HepG2 (cell line): Measurements from ENCODE around the gene UNC5A. TPM values are rescaled to one million over a fixed set of nuclear protein-coding genes. Genes with fewer than 3 reads are reported as not detected.

Source experiments
- ATAC-seq: fragments of 200-7000 bp; cut with Tn5 transposase; 3 replicates; pipeline ENCODE4 v1.9.1; 2020; ENCODE audit warnings: mild to moderate bottlenecking, moderate library complexity
- BruUV-seq: library from RNA; stranded (reverse); fragments of 400-500 nt; replicated peaks from 2 replicates; lab custom pipeline; 2021; lab: Mats Ljungman, UMichigan
- CTCF ChIA-PET: fragments of 300-600 bp; formaldehyde crosslinking; extraction: SDS; loops from one replicate; lab custom pipeline; 2021; ENCODE audit warnings: low total read pairs, inconsistent platforms, low intra/inter-chr PET ratio; lab: Yijun Ruan, JAX
- POLR2A ChIA-PET: fragments of 350-600 bp; sonication (Branson Sonifier 250); formaldehyde crosslinking; loops from one replicate; lab custom pipeline; 2020; ENCODE audit warnings: antibody characterized with exemption, inconsistent platforms; lab: Yijun Ruan, JAX
- DNase-seq: peaks from one replicate; pipeline ENCODE4 v3.0.0-alpha.2; 2015; ENCODE audit warnings: low spot score
- FAIRE-seq: peaks from 3 replicates; lab custom pipeline; 2011; peaks lifted over from hg19 to GRCh38; lab: Jason Lieb, UNC
- H2AFZ ChIP-seq: one replicate; pipeline ENCODE4 v1.6.1; 2011; ENCODE audit warnings: low read length, inconsistent platforms
- H3K27ac ChIP-seq: fragments of 300-600 bp; 3 replicates; pipeline ENCODE4 v1.8.0; 2011; ENCODE audit warnings: mixed run types, mild to moderate bottlenecking, mixed read lengths, low read length, inconsistent platforms; ENCODE audit not compliant: insufficient read depth; ENCODE audit errors: extremely low read length
- H3K27me3 ChIP-seq, 2 experiments: fragments of 200-600 bp in 1 of 2; 2 replicates in 1 of 2; 3 replicates in 1 of 2; pipeline versions ENCODE4 v1.6.0 to v1.8.0; 2011; ENCODE audit warnings: low read length in 2 of 2, mild to moderate bottlenecking in 2 of 2, moderate library complexity in 2 of 2, inconsistent platforms in 1 of 2; ENCODE audit not compliant: insufficient read depth in 2 of 2, control insufficient read depth in 1 of 2
- H3K36me3 ChIP-seq, 2 experiments: fragments of 200-600 bp in 1 of 2; replicated peaks in 1 of 2; 2 replicates in 1 of 2; 3 replicates in 1 of 2; pipeline versions ENCODE4 v1.5.1 to v1.8.0; 2011; ENCODE audit warnings: low read length in 2 of 2, inconsistent platforms in 1 of 2; ENCODE audit not compliant: insufficient read depth in 2 of 2, control insufficient read depth in 1 of 2
- H3K4me1 ChIP-seq: 2 replicates; pipeline ENCODE4 v1.5.1; 2012; ENCODE audit warnings: low read length, inconsistent platforms; ENCODE audit not compliant: insufficient read depth
- H3K4me2 ChIP-seq: 2 replicates; pipeline ENCODE4 v1.6.0; 2011; ENCODE audit warnings: low read depth, low read length, inconsistent platforms
- H3K4me3 ChIP-seq, 3 experiments: fragments of 200-600 bp in 1 of 3; sonication (generic), shearing (Covaris generic) in 1 of 3; replicated peaks in 1 of 3; 2 replicates each; pipeline ENCODE4 v1.5.1; 2011 to 2016; ENCODE audit warnings: low read length in 3 of 3, inconsistent platforms in 2 of 3, low read depth in 2 of 3, mild to moderate bottlenecking in 2 of 3, control low read depth in 1 of 3, mixed read lengths in 1 of 3; ENCODE audit not compliant: insufficient read depth in 1 of 3
- H3K79me2 ChIP-seq: one replicate; pipeline ENCODE4 v1.6.1; 2011; ENCODE audit warnings: low read length, inconsistent platforms; ENCODE audit not compliant: insufficient read depth
- H3K9ac ChIP-seq: 2 replicates; pipeline ENCODE4 v1.6.0; 2011; ENCODE audit warnings: mild to moderate bottlenecking, low read depth, low read length, inconsistent platforms; ENCODE audit not compliant: insufficient read depth
- H3K9me3 ChIP-seq: 2 replicates; pipeline ENCODE4 v1.5.1; 2012; ENCODE audit warnings: mild to moderate bottlenecking, low read length
- H4K20me1 ChIP-seq: 2 replicates; pipeline ENCODE4 v1.6.0; 2011; ENCODE audit warnings: inconsistent platforms, mild to moderate bottlenecking, low read length, moderate library complexity; ENCODE audit not compliant: insufficient read depth
- CEBPG ChIP-seq: IDR thresholded peaks from 2 replicates; pipeline ENCODE4 v1.6.1; 2016
- CENPT ChIP-seq: sonication (generic); formaldehyde crosslinking; IDR thresholded peaks from 2 replicates; pipeline ENCODE4 v1.8.0; 2022; ENCODE audit warnings: low read depth, mild to moderate bottlenecking, moderate library complexity, missing genetic modification reagents
- FOXK2 ChIP-seq: fragments of 450-650 bp; IDR thresholded peaks from 2 replicates; pipeline ENCODE4 v1.6.1; 2016
- GLI4 ChIP-seq: sonication (generic); formaldehyde crosslinking; IDR thresholded peaks from 2 replicates; pipeline ENCODE4 v1.5.1; 2020; ENCODE audit warnings: missing genetic modification reagents, mild to moderate bottlenecking, moderate library complexity, borderline replicate concordance
- HNF1B ChIP-seq: sonication (generic); formaldehyde crosslinking; IDR thresholded peaks from 2 replicates; pipeline ENCODE4 v1.5.1; 2020; ENCODE audit warnings: mild to moderate bottlenecking, moderate library complexity, missing genetic modification reagents
- ISX ChIP-seq: sonication (generic); formaldehyde crosslinking; conservative IDR thresholded peaks from 2 replicates; pipeline ENCODE4 v1.5.0; 2020; ENCODE audit warnings: missing genetic modification reagents
- KDM1A ChIP-seq: IDR thresholded peaks from 2 replicates; pipeline ENCODE4 v1.6.1; 2016; ENCODE audit warnings: missing compliant biosample characterization
- PCBP1 ChIP-seq: fragments of 200-400 bp; formaldehyde crosslinking; IDR thresholded peaks from 2 replicates; pipeline ENCODE4 v1.6.1; 2017; ENCODE audit warnings: mild to moderate bottlenecking, low read depth, low read length, borderline replicate concordance
- RBM39 ChIP-seq: fragments of 200-400 bp; formaldehyde crosslinking; IDR thresholded peaks from one replicate; pipeline ENCODE4 v1.6.1; 2018; ENCODE audit warnings: antibody characterized with exemption, mild to moderate bottlenecking, low read depth, low read length; ENCODE audit not compliant: poor library complexity, severe bottlenecking
- REXO4 ChIP-seq: sonication (generic); formaldehyde crosslinking; IDR thresholded peaks from 2 replicates; pipeline ENCODE4 v1.8.0; 2022; ENCODE audit warnings: missing genetic modification reagents, mild to moderate bottlenecking, borderline replicate concordance
- SCMH1 ChIP-seq: sonication (generic); formaldehyde crosslinking; IDR thresholded peaks from 2 replicates; pipeline ENCODE4 v1.9.0; 2021; ENCODE audit warnings: missing genetic modification reagents, mild to moderate bottlenecking, borderline replicate concordance
- TBX3 ChIP-seq: fragments of 450-650 bp; IDR thresholded peaks from 2 replicates; pipeline ENCODE4 v1.6.1; 2017; ENCODE audit warnings: antibody characterized with exemption, mild to moderate bottlenecking, inconsistent platforms, borderline replicate concordance
- WIZ ChIP-seq: sonication (generic); formaldehyde crosslinking; IDR thresholded peaks from 2 replicates; pipeline ENCODE4 v1.5.1; 2020; ENCODE audit warnings: mild to moderate bottlenecking, missing genetic modification reagents
- ZNF24 ChIP-seq: fragments of 450-650 bp; IDR thresholded peaks from 2 replicates; pipeline ENCODE4 v1.6.1; 2017; ENCODE audit warnings: antibody characterized with exemption, mild to moderate bottlenecking
- ZNF670 ChIP-seq: sonication (generic); formaldehyde crosslinking; IDR thresholded peaks from 2 replicates; pipeline ENCODE4 v1.8.0; 2022; ENCODE audit warnings: mild to moderate bottlenecking, missing genetic modification reagents, borderline replicate concordance
- ZNF678 ChIP-seq: sonication (generic); formaldehyde crosslinking; IDR thresholded peaks from 2 replicates; pipeline ENCODE4 v1.4.0; 2020; ENCODE audit warnings: mild to moderate bottlenecking, missing genetic modification reagents
- WGBS: methylation state at CpG from one replicate; pipeline ENCODE4 v1.1.6; 2017; ENCODE audit warnings: low lambda C conversion rate; 5-methylcytosine and 5-hydroxymethylcytosine counted together
- in situ Hi-C: cut with HindIII; loops from 2 replicates; pipeline ENCODE4 v1.10.0; 2017; ENCODE audit warnings: low pct_unique_long_range_greater_than_20kb; ENCODE audit not compliant: extremely low pct_ligation_motif_present
- intact Hi-C: fragments of 100-400 bp; cut with micrococcal nuclease; formaldehyde crosslinking; loops from one replicate; pipeline ENCODE4 v1.10.0; 2022; ENCODE audit not compliant: unreplicated experiment
- polyA plus RNA-seq, 8 experiments: library from polyadenylated mRNA; depleted of rRNA in 3 of 8; stranded (reverse) in 7 of 8; unstranded in 1 of 8; fragments of >200 nt; fragmentation: Illumina TruSeq in 4 of 8; extraction: Trizol in 4 of 8; gene quantifications; 2 replicates each; pipeline versions ENCODE4 v1.2.1 to v1.2.3, GENCODE V29; 2011 to 2016; ENCODE audit warnings: low read depth in 4 of 8, missing spikeins in 1 of 8, mixed read lengths in 1 of 8; ENCODE audit not compliant: insufficient read depth in 1 of 8
- total RNA-seq, 5 experiments: library from RNA; depleted of rRNA; stranded (reverse); fragments of >200 nt; fragmentation: Illumina TruSeq; extraction: Trizol; gene quantifications; 2 replicates each; pipeline ENCODE4 v1.2.3, GENCODE V29; 2016; ENCODE audit warnings: low read depth in 1 of 5
- TF ChIP-seq, protein P1 (sequence below), 2 experiments: sonication (generic) in 1 of 2; formaldehyde crosslinking in 1 of 2; IDR thresholded peaks; 2 replicates each; pipeline versions ENCODE4 v1.5.1 to v1.6.1; 2011 to 2020; ENCODE audit warnings: borderline replicate concordance in 1 of 2, low read depth in 1 of 2, low read length in 1 of 2, mild to moderate bottlenecking in 1 of 2, missing genetic modification reagents in 1 of 2, moderate library complexity in 1 of 2

Gene UNC5A
- total and polyA plus RNA-seq, 2 of the 13 experiments (the other 11 are each of a cell fraction or from before 2014, with no cell fraction given): not detected

DNA sequence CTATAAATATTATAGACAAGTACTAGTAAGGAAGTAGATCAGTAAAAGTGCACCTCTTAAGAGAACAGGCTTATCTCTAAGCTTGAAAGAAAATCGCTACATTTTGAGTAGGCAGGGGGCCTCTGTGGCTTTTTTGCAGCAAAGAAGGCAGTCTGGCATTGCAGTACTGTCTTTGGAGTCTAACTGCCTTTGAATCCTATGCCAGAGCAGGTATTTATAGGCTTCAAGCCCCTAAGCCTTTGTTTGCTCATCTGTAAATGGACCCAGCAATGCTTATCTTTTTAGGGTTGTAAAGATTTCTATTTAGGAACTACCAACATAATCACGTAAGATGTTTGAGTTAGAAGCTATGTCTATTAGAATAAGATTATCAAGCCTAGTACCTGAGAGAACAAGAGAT lies 112.5 kb downstream of the UNC5A start:
- TF ChIP-seq KDM1A (CRISPR knock-in tag) (no peak), CEBPG (CRISPR knock-in tag) (no peak), ZNF678 (CRISPR knock-in tag) (no peak), REXO4 (CRISPR knock-in tag) (no peak), ZNF670 (CRISPR knock-in tag) (no peak), ZNF24 (no peak), ISX (no peak), FOXK2 (no peak), PCBP1 (no peak)
- in situ Hi-C loops (no loop called here), intact Hi-C loops (loop anchor here (2.0 kb wide), 1 partner anchor 130 kb away; no protein-coding TSS in a partner anchor)
- Histone ChIP-seq H3K27me3 (no peaks in the 10 kb centered on the region), H2AFZ (no peak overlapping the region), H3K9ac (no peak overlapping the region), H3K4me3 (no peak overlapping the region), H3K4me2 (no peak overlapping the region), H3K27ac (no peak overlapping the region), H3K79me2 (no peaks in the 10 kb centered on the region), H4K20me1 (no peaks in the 10 kb centered on the region), H3K4me1 (no peaks in the 10 kb centered on the region), H3K9me3 (no peaks in the 10 kb centered on the region), H3K36me3 (peaks cover 3 to 23% of the 10 kb centered on the region in 2 experiments; a peak in 4 of 5 replicates)
- no TSS peak for BruUV-seq
- ChIA-PET POLR2A (no interaction called here), CTCF (no interaction called here)
- ATAC-seq (no peak), FAIRE-seq (no peak), DNase-seq (no peak)
- 100% methylated on average over 2 of the region's 2 CpGs for WGBS

DNA sequence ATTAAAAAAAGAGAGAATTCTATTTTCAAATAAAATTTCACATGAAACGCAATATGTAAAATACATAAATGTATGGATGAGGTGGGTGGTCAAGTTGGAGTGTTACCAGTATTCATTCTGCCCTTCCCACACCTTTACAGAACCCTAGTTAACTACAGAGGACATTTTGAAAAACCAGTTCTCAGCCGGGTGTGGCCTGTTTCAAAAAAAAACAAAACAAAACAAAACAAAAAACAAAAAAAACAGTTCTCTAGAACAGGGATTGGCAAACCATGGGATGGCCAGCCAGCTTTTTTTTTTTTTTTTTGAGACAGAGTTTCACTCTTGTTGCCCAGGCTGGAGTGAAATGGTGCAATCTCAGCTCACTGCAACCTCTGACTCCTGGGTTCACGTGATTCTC lies 117.2 kb downstream of the UNC5A start:
- H3K9ac ChIP-seq: no peak overlapping the region
- no peak overlapping the region for H3K27ac ChIP-seq
- ATAC-seq: no peak
- in situ Hi-C loops (no loop called here), intact Hi-C loops (no loop called here)
- H3K9me3 ChIP-seq: no peaks in the 10 kb centered on the region
- no peak overlapping the region for H2AFZ ChIP-seq
- H3K27me3 ChIP-seq: no peaks in the 10 kb centered on the region
- peaks cover 3 to 6% of the 10 kb centered on the region in 2 experiments for H3K36me3 ChIP-seq
- H3K4me2 ChIP-seq: no peak overlapping the region
- H3K4me3 ChIP-seq: no peak overlapping the region
- POLR2A ChIA-PET: interaction anchor here (0.6 kb wide), 1 partner anchor 21 kb away, joined by 4 read pairs; no protein-coding TSS in a partner anchor
- no peaks in the 10 kb centered on the region for H4K20me1 ChIP-seq
- no peak for FAIRE-seq
- H3K4me1 ChIP-seq: peaks cover 18% of the 10 kb centered on the region
- no peaks in the 10 kb centered on the region for H3K79me2 ChIP-seq
- BruUV-seq: no TSS peak
- 98% methylated on average over 3 of the region's 3 CpGs for WGBS
- CTCF ChIA-PET: no interaction called here
- DNase-seq: no peak
- no peak for TF ChIP-seq WIZ (CRISPR knock-in tag)
- TF ChIP-seq RBM39: no peak
- TF ChIP-seq SCMH1 (CRISPR knock-in tag): no peak
- TF ChIP-seq HNF1B (CRISPR knock-in tag): no peak
- no peak for TF ChIP-seq TBX3
- no peak for TF ChIP-seq GLI4 (CRISPR knock-in tag)
- TF ChIP-seq CENPT (CRISPR knock-in tag): no peak
- TF ChIP-seq, protein P1, sequence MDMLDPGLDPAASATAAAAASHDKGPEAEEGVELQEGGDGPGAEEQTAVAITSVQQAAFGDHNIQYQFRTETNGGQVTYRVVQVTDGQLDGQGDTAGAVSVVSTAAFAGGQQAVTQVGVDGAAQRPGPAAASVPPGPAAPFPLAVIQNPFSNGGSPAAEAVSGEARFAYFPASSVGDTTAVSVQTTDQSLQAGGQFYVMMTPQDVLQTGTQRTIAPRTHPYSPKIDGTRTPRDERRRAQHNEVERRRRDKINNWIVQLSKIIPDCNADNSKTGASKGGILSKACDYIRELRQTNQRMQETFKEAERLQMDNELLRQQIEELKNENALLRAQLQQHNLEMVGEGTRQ (IDR thresholded peaks at IDR 0.05; ENCODE audit: low read depth, low read length): no peak
- TF ChIP-seq, protein P1 (CRISPR knock-in tag; IDR thresholded peaks at IDR 0.05; ENCODE audit: borderline replicate concordance): no peak
